HG03045 (cell line): ENCODE data around the gene AGPAT4.
"Not testable (repeated sequence)": the region's sequence is repeated elsewhere in the genome, so short reads cannot be mapped to it uniquely, and the experiment has no call there.

ENCODE experiments used
- ATAC-seq: cut with Tn5 transposase; IDR thresholded peaks from one replicate; pipeline ENCODE4 v1.9.1; 2021; ENCODE audit warnings: mild to moderate bottlenecking, moderate library complexity; ENCODE audit not compliant: unreplicated experiment

The AGPAT4 gene

DNA sequence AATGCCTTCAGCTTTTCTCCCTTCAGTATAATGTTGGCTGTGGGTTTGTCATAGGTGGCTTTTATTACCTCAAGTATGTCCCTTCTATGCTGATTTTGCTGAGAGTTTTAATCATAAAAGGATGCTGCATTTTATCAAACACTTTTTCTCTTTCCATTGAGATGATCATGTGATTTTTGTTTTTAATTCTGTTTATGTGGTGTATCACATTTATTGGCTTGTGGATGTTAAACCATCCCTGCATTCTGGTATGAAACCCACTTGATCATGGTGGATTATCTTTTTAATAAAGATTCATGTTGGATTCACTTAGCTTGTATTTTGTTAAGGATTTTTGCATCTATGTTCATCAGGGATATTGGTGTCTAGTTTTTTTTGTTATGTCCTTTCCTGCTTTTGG, 150.5 kb downstream of the AGPAT4 start:
- ATAC-seq: not testable (repeated sequence)

- ATAC-seq: no peak
Measured at GRCh38 chr6:161117942-161118341, 155.9 kb downstream of the AGPAT4 start.

GRCh38 chr6:161117308-161117707, 156.6 kb downstream of the AGPAT4 start:
- no peak for ATAC-seq

DNA sequence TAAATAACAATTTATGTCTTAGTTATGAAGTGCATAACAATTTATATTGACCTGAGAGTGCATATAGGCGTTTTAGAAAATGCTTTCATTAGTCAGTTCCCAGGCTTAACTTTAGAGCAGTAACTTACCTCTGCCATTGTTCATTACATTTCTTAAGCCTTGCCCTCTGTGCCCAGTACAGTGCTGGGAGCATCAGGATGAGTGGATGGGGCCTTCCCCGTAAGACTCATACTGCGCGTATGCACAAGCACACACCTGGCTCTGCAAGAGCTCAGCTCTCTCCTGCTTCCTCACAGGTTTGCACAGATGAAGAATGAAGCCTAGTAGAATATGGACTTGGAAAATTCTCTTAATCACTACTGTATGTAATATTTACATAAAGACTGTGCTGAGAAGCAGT, 157.3 kb downstream of the AGPAT4 start:
- ATAC-seq: no peak

DNA sequence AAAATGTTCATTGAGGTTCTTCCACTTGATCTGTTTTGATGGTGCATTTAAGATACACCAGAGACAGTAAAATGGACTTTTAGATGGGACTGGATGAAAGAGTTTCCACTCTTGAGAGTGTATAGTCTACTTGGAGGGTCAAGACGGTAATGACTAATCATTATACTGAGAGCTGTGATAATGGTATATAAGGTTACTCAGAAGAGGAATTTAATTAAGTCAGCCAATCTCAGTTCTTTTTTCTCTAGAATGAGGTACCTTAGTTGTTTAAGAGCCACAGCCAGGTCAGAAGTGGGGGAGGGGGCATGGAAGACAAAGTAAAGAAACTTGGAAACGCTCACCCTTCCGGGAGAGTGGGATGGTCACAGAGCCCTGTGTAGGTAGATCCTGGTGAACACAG, 158.4 kb downstream of the AGPAT4 start:
- peak; percentile 55 for ATAC-seq

DNA sequence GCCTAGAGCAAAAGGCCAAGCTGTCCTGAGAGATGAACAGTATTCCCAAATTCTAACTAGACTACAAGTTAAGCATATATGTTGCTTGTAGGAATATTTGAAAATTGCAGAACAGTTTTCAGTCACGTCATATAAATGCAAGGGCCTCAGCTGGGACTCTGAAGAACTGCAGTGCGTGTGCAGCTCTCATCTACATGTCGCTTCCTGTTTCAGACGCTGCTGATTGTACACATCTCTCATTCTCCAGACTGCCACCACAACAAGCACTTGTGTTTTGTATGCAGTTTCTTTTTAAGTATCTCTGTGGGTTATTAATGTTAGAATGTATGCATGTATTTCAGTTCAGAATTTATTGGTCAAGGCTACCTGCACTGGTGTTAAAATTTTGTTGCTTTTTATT, 162.6 kb downstream of the AGPAT4 start:
- ATAC-seq: no peak

DNA sequence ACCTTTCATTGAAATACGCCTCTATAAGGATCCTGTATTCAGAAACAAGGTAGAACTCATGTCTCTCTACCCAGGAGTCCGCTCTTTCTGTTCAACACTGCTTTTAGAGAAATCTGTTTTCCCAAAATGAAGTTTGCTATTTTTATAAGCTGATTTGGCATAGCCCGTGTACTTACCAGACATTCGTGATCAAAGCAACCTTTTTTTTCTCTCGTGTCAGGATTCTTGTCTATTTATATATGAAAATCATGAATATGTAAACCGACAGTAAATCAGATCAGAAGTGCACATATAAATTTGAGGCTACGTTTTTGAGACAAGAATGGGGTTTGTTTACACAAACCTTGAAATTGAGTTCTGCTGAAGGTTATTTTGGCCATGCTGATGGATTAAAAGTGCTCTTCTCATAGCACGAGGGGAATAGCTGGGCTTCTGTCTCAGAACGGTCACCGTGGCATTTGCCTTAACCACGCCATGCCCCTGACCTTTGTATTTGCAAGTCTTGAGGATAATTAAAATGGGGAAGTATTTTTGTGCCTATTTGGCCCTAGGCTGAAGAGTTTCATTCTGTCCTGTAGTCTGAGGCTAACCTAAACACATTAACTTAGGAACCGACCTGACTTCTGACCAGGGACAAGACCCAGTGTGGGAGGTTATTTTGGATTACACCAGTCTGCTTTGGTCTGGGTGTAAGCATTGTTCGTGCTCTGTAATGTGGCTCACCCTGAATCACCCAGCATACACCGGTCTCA, 163.7 kb downstream of the AGPAT4 start:
- ATAC-seq: no peak

GRCh38 chr6:161109366-161109765, 164.5 kb downstream of the AGPAT4 start:
- no peak for ATAC-seq

GRCh38 chr6:161108916-161109315, 164.9 kb downstream of the AGPAT4 start:
- ATAC-seq: no peak

DNA sequence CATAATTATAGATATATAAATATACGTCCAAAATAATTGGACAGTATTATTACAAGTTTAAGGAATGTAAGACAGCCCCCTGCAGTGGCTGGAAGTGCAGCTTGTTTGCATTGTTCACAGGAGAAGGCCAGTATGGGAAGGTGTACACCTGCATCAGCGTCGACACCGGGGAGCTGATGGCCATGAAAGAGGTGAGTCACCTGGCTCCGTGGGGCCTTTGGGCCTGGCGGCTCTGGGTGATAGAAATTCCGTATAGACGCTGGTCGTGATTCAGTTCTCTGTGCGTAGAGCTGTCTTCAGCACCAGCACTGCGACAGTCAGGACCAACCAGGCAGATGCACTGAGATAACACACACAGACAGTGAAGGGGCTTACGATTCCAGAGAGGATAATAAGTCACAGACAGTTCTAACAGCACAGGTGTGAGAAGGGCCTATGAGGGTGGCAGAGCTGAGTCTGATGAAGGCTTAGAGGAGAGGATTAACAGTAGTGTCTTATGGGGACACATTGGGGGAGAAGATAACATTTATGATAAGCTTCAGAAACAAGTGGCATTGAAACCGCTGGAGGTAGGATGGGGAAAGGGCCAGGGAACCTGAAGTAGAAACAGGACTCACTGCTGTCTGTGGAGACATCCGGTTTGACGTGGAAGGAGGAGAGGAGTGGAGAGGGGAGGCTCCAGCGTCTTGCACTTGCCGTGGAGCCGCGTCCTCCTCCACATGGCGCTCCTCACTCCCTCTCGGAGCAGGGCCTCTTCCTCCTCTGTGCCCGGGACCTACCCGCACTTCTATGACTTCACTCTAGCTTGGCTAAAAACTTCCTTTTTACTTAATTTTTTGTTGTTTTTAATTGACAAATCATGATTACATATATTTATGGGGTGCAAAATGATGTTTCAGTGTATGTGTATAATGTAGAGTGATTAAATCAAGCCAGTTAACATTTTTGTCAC, 165.8 kb downstream of the AGPAT4 start:
- no peak for ATAC-seq

GRCh38 chr6:161105408-161105807, 168.5 kb downstream of the AGPAT4 start:
- ATAC-seq: no peak

- ATAC-seq: no peak
Measured at GRCh38 chr6:161104966-161105365, 168.9 kb downstream of the AGPAT4 start.

DNA sequence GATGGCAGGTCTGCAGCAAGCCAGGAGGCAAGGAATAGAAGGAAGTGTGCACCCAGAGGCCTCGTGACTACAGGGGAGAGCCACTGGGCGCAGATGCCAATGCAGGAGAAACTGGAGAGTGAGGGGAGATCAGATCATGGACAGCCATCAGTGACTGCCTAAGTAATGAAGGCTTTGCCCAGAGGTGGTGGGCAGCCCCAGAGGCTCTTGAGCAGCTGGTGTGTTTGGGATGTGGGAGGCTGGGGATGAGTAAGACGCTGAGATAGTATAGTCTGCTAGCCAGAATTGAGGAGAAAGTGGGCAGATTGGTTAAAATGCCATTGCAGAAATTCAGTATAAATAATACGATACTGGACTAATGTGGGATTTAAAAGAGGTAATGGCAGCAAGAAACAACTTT, 170.4 kb downstream of the AGPAT4 start:
- no peak for ATAC-seq

GRCh38 chr6:161101517-161101916, 172.3 kb downstream of the AGPAT4 start:
- no peak for ATAC-seq

GRCh38 chr6:161100072-161100471, 173.8 kb downstream of the AGPAT4 start:
- ATAC-seq: no peak

- ATAC-seq: no peak
Measured at GRCh38 chr6:161095916-161096315, 177.9 kb downstream of the AGPAT4 start.

DNA sequence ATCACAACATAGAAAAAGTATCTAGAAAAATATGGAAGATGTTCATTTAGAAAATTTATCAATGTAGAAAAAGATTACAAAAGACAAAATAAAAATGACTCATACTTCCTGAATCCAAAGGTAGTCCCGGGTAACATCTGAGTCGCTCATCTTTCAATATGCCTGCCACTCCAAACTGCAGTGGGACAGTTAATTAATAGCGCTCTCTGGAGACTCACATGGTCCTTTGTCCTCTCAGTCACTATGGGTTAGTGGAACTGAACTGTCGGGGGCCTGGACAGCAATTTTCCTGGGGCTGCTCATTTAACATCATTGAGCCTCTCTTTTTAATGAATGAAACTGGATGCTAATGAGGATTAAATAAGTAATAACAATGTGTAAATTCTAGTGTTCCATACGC, 178.9 kb downstream of the AGPAT4 start:
- no peak for ATAC-seq

DNA sequence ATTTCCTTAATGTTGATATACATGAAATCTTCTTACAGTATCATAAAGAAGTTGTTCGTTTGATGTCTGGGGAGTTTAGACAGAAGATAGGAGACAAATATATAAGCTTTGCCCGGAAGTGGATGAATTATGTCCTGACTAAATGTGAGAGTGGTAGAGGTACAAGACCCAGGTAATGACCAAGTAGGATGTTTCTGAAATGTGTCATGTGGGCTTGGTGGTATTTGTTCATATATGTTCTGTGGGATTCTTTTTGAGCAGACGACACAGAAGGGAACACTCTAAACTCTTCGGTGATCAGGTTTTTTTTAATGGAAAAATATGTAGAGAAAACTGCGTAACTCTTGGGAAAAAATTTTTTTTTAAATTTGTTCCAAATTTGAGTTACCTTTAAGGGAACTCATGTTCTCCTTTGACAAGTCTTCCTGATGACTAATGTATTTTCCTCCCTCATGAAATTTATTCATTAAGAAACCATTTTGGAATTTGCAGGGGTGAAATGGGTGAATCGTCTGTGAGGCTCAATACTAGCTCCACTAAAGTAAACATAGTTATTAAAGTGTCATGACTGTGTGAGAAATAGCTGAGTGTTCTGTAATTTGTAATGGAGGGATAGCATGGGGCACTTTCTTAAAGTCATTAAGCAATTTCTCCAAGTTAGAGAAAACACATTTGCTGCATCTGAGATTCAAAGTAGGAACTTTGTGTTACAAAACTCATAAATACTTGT, 181.7 kb downstream of the AGPAT4 start:
- no peak for ATAC-seq

DNA sequence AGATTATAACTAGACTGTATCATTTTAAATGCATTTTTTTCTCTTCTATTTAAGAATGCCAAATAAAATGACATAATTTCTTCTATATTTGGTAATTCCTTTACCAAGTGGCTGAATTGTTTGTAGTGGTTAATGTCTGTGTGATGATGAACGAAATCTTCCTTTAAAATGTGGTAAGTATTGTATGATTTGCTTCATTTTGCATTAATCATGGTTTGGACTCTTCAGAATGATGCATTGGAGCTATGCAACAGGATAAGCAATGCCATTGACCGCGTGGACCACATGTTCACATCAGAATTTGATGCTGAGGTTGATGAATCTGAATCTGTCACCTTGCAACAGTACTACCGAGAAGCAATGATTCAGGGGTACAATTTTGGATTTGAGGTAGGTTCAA, 182.7 kb downstream of the AGPAT4 start:
- no peak for ATAC-seq

DNA sequence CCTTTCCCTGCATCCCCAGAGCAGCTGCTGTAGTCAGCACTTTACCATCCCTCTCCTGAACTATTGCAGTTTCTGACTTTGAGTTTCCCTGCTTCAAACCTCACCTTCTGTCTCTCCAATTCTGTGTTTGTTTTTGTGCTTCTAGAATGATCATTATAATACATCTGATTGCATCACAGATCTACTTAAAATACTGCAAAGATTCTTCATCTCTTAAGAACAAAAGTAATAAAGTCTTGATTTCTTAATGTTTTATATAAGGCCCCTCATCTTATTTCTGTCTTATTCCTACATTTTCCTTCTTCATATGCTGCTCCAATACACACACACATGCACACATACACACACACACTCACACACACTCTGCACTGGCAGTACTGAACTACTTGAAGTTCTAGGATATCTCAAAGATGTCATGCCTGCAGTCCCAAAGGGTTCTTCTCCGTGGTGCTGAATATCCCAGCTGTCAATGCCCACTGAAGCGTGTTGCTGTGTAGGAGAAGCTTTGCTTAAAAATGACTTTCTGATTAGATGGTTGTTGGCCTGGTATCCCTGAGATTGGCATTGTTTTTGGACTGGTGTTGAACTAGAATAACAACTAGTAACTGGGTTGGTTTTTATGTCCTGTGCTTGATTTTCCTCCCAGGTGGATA, 185.1 kb downstream of the AGPAT4 start:
- ATAC-seq: no peak

DNA sequence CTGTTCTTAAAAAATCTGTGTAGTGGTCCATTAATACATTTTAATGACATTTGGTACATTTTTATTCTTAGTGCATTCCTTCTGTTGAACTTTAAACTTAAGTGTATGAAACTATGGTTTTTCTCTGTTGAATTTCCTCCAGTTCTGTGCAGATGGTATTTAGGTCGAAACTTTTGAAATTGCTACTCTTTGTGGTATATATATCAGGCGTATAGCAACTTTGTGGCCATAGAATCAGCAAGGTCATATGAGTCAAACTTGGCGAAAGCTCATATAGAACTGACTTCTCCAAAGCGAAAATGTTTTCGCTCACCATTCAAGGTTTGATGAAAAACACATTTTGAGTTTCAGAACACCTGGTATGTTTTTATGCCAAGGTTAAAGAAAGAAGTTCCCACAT, 188.6 kb downstream of the AGPAT4 start:
- no peak for ATAC-seq
